ENCODE results near the gene HPS3. TPM values are rescaled to one million over a fixed set of nuclear protein-coding genes. Genes with fewer than 3 reads are reported as not detected.

HPS3 gene
- total and polyA plus RNA-seq, 4 donors = 4.4 to 9.9 (median 7.7) TPM

DNA sequence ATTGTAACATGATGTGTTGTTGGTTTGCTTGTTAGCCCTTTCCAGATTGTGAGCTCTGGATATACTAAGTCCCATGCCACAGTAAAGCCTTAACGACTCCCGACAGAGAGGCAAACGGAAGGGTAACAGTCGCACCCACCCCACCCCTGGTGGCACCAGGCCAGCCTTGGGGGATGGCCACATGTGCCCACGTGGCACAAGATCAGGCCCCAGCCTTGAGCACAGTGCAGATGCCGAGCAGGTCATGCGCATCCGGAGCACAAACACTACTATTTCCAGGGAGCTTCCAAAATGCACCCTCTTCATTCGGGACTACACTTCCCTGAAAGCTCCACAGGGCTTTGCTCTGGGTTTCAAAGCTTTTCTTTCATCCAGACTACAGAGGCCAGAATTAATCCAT, 10.7 kb upstream of the HPS3 start:
- WGBS = 84% methylated on average over 9 of the region's 9 CpGs
- Histone ChIP-seq H3K9me3 (ENCODE audit: control insufficient read depth in 4 of 4, low read length in 3 of 4) (no peaks in the 10 kb centered on the region), H3K27ac (ENCODE audit: low read depth in 1 of 2, low read length in 2 of 2) (no peak overlapping the region), H3K4me3 (ENCODE audit: low read depth in 1 of 3, low read length in 3 of 3) (no peak overlapping the region), H3K4me1 (ENCODE audit: control insufficient read depth in 4 of 4, insufficient read depth in 4 of 4, low read length in 3 of 4) (peaks cover 0 to 11% (median 0%) of the 10 kb centered on the region in 4 donors), H3K27me3 (ENCODE audit: control insufficient read depth in 4 of 4, insufficient read depth in 4 of 4, low read length in 3 of 4) (no peaks in the 10 kb centered on the region), H3K36me3 (ENCODE audit: control insufficient read depth in 4 of 4, insufficient read depth in 3 of 4, low read depth in 1 of 4, low read length in 3 of 4) (no peaks in the 10 kb centered on the region), H3K9ac (ENCODE audit: low read depth in 1 of 2, low read length in 2 of 2) (no peak overlapping the region)
- TF ChIP-seq EGR1 (IDR thresholded peaks at IDR 0.05; ENCODE audit: low read depth in 2 of 2) (no peak), RAD21 (IDR thresholded peaks at IDR 0.05) (no peak), FOXA1 (IDR thresholded peaks at IDR 0.05) (no peak), MAX (IDR thresholded peaks at IDR 0.05) (no peak), HNF4A (conservative IDR thresholded peaks at IDR 0.05) (no peak), GABPA (IDR thresholded peaks at IDR 0.05 in 1 of 2, conservative IDR thresholded peaks at IDR 0.05 in 1 of 2) (no peak), JUND (IDR thresholded peaks at IDR 0.05) (no peak), TAF1 (conservative IDR thresholded peaks at IDR 0.05) (no peak), REST (IDR thresholded peaks at IDR 0.05) (no peak), RXRA (IDR thresholded peaks at IDR 0.05) (no peak), YY1 (IDR thresholded peaks at IDR 0.05) (no peak)
- TF ChIP-seq, protein P1, sequence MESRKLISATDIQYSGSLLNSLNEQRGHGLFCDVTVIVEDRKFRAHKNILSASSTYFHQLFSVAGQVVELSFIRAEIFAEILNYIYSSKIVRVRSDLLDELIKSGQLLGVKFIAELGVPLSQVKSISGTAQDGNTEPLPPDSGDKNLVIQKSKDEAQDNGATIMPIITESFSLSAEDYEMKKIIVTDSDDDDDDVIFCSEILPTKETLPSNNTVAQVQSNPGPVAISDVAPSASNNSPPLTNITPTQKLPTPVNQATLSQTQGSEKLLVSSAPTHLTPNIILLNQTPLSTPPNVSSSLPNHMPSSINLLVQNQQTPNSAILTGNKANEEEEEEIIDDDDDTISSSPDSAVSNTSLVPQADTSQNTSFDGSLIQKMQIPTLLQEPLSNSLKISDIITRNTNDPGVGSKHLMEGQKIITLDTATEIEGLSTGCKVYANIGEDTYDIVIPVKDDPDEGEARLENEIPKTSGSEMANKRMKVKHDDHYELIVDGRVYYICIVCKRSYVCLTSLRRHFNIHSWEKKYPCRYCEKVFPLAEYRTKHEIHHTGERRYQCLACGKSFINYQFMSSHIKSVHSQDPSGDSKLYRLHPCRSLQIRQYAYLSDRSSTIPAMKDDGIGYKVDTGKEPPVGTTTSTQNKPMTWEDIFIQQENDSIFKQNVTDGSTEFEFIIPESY (IDR thresholded peaks at IDR 0.05) = no peak
- TF ChIP-seq, protein P2, sequence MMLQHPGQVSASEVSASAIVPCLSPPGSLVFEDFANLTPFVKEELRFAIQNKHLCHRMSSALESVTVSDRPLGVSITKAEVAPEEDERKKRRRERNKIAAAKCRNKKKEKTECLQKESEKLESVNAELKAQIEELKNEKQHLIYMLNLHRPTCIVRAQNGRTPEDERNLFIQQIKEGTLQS (IDR thresholded peaks at IDR 0.05) = no peak
- TF ChIP-seq, protein P3, sequence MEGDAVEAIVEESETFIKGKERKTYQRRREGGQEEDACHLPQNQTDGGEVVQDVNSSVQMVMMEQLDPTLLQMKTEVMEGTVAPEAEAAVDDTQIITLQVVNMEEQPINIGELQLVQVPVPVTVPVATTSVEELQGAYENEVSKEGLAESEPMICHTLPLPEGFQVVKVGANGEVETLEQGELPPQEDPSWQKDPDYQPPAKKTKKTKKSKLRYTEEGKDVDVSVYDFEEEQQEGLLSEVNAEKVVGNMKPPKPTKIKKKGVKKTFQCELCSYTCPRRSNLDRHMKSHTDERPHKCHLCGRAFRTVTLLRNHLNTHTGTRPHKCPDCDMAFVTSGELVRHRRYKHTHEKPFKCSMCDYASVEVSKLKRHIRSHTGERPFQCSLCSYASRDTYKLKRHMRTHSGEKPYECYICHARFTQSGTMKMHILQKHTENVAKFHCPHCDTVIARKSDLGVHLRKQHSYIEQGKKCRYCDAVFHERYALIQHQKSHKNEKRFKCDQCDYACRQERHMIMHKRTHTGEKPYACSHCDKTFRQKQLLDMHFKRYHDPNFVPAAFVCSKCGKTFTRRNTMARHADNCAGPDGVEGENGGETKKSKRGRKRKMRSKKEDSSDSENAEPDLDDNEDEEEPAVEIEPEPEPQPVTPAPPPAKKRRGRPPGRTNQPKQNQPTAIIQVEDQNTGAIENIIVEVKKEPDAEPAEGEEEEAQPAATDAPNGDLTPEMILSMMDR (IDR thresholded peaks at IDR 0.05; ENCODE audit: low read depth, low read length, missing input control) = no peak
- DNase-seq (ENCODE audit: low spot score) = no peak

DNA sequence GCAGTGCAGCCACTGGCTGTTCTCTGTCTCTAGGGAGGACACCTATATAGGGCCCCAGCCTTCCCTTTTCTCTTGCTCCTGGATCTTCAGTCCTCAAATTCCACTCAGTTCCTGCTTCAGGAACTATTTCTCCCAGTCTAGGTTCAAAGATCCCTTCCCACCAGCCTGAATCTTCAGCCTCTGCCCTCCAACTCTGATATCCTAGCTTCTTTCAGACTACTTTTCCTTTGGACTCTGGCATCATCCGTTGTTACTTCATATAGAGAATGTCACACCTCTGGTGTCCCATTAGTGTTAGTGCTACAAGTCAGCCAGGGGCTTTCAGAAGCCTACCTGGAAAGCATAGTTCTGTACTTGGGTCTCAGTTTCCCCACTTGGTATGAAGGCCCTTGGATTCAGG, 10.0 kb upstream of the HPS3 start:
- H3K4me1 ChIP-seq (ENCODE audit: control insufficient read depth in 4 of 4, insufficient read depth in 4 of 4, low read length in 3 of 4) = peaks cover 0 to 12% (median 0%) of the 10 kb centered on the region in 4 donors
- H3K9ac ChIP-seq (ENCODE audit: low read depth in 1 of 2, low read length in 2 of 2) = no peak overlapping the region
- no peaks in the 10 kb centered on the region for H3K27me3 ChIP-seq (ENCODE audit: control insufficient read depth in 4 of 4, insufficient read depth in 4 of 4, low read length in 3 of 4)
- DNase-seq (ENCODE audit: low spot score) = no peak
- no peak overlapping the region for H3K4me3 ChIP-seq (ENCODE audit: low read depth in 1 of 3, low read length in 3 of 3)
- H3K9me3 ChIP-seq (ENCODE audit: control insufficient read depth in 4 of 4, low read length in 3 of 4) = no peaks in the 10 kb centered on the region
- no peak overlapping the region for H3K27ac ChIP-seq (ENCODE audit: low read depth in 1 of 2, low read length in 2 of 2)
- WGBS = 85% methylated on average over 1 of the region's 1 CpG
- no peaks in the 10 kb centered on the region for H3K36me3 ChIP-seq (ENCODE audit: control insufficient read depth in 4 of 4, insufficient read depth in 3 of 4, low read depth in 1 of 4, low read length in 3 of 4)
- TF ChIP-seq JUND (IDR thresholded peaks at IDR 0.05) = no peak
- TF ChIP-seq MAX (IDR thresholded peaks at IDR 0.05) = no peak
- no peak for TF ChIP-seq NR2F2 (IDR thresholded peaks at IDR 0.05)
- no peak for TF ChIP-seq GABPA (IDR thresholded peaks at IDR 0.05 in 1 of 2, conservative IDR thresholded peaks at IDR 0.05 in 1 of 2)
- TF ChIP-seq TAF1 (conservative IDR thresholded peaks at IDR 0.05) = no peak
- TF ChIP-seq HNF4G (IDR thresholded peaks at IDR 0.05) = no peak
- no peak for TF ChIP-seq REST (IDR thresholded peaks at IDR 0.05)
- no peak for TF ChIP-seq RXRA (IDR thresholded peaks at IDR 0.05)
- TF ChIP-seq FOXA1 (IDR thresholded peaks at IDR 0.05) = no peak
- TF ChIP-seq, protein P2 (IDR thresholded peaks at IDR 0.05) = no peak
- TF ChIP-seq HNF4A (conservative IDR thresholded peaks at IDR 0.05) = no peak
- TF ChIP-seq, protein P1 (IDR thresholded peaks at IDR 0.05) = no peak
- TF ChIP-seq YY1 (IDR thresholded peaks at IDR 0.05) = no peak
- no peak for TF ChIP-seq RAD21 (IDR thresholded peaks at IDR 0.05)
